T-helper 9 cell (primary cell): ENCODE data around the gene KRTAP6-1.

Experiments
- DNase-seq: peaks from one replicate; pipeline ENCODE4 v3.0.0-alpha.2; 2020
- total RNA-seq, 2 donors: gene quantifications; one replicate each; lab custom pipeline; 2026; lab: John Stamatoyannopoulos, UW

Gene KRTAP6-1, protein sequence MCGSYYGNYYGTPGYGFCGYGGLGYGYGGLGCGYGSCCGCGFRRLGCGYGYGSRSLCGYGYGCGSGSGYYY
- 0 reads per million in 2 donors for total RNA-seq

DNA sequence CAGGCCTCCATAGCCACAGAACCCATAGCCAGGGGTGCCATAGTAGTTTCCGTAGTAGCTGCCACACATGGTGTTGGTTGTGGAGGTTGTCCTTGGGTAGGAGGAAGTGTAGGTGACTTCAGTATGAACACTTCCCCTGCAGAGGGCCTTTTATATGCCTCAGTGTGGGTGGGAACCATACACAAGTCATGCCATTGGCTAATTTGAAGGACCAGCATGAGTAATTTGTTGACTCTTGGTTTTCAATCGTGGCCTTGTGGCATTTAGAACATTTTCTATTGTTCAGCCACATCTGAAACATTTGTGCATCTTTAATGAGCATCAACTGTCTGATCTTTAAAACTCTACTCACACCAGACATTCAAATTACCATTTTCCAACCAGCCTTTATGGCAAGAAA is at the start of gene KRTAP6-1:
TSS of gene KRTAP6-1 (minus strand) at position 95 of the 400 bp plus-strand sequence. CDS start at position 69, 26 bp downstream.
- no peak for DNase-seq

- DNase-seq: no peak
Measured at GRCh38 chr21:30652891-30653290, 39.2 kb upstream of the KRTAP6-1 start.

DNA sequence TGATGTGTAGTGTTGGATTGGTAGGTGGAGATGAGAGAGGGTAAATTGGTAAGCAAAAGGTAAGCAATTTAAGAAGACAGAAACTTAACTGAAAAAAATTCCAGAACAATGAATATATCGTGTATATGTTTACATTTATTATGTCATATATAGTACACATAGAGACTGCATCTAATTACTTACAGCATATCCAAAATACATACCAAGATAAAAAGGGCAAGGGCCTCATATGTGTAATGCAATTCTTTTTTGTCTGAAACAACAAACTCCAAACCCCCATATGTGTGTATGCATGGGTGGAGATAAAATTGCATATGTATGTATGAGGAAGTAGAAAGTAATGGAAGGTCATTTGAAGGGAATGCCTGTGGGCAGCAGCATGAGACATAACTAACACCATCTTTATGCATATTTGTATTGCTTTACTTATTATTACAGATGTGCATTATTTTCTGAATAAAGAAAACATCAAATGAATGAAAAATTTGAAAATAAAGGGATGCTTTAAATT is 33.2 kb upstream of the KRTAP6-1 start:
- no peak for DNase-seq

DNA sequence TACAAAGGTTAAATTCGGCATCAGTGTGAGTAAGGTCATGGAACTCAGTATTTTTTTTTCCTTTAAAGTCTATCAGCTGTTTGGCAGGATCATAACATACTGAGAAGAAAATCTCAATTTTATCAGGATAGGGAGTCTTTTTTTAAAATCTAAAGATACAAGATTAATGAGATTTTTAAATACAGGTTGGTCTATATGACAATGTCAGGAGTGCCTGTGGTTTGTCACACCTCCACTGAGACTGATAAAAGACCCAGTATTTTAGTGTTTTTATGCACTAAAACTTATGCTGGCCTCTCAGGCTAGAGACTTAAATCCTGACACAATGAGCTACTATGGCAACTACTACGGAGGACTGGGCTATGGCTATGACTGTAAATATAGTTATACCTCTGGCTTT is 28.8 kb upstream of the KRTAP6-1 start, which contains the start of gene KRTAP20-3:
TSS of gene KRTAP20-3 (plus strand) at position 301 of the 400 bp plus-strand sequence.
- DNase-seq: no peak

- DNase-seq: no peak
Measured at GRCh38 chr21:30638686-30639085, 25.0 kb upstream of the KRTAP6-1 start.

GRCh38 chr21:30634906-30635305 is 21.2 kb upstream of the KRTAP6-1 start, which contains the start of gene KRTAP20-2:
Gene KRTAP20-2, plus strand, starts transcription at chr21:30635206. Its CDS starts 58 bp downstream, at chr21:30635264.
- DNase-seq: no peak

GRCh38 chr21:30629200-30629599 is 15.5 kb upstream of the KRTAP6-1 start:
- no peak for DNase-seq

- DNase-seq: no peak
Measured at GRCh38 chr21:30628109-30628508, 14.4 kb upstream of the KRTAP6-1 start.

DNA sequence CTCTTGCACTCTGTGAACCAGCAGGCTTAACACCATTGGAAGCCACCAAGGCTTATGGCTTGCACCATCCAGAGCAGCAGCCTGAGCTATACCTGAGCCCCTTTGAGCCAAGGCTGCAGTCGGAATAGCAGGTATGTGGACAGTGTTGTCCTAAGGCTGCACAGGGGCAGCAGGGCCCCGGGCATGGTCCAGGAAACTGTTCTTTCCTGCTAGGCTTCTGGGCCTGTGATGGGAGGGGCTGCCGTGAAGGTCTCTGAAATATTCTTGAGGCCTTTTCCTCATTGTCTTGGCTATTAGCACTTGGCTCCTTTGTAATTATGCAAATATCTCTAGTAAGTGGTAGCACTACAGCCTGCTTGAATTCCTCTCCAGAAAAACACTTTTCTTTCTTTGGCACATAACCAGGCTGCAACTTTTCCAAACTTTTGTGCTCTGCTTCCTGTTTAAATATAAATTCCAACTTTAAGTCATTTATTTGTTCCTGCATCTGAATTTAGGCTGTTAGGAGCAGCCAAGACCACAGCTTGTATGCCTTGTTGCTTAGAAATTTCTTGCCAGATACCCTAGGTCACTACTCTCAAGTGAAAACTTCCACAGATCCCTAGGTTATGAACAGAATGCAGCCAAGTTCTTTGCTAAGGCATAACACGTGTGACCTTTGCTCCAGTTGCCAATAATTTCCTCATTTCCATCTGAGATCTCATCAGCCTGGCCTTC is 11.9 kb upstream of the KRTAP6-1 start:
- no peak for DNase-seq

- DNase-seq: no peak
Measured at GRCh38 chr21:30623362-30623761, 9.6 kb upstream of the KRTAP6-1 start.

DNA sequence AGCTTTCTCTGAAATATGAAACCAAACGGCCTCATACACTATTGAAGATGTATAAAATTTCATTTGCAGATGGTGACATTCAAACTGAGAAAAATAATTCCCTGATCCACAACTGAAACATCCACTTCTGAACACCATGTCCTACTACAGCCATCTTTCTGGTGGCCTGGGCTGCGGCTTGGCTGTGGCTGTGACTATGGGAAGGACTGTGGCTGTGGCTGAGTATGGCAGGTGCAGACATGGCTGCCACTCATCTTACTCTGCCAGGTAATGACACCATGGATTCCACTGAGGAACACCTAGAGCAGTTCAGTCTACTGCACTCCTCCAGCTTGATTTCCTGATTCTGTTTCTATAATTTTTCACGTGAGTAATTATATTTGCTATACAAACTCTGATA is 6.8 kb upstream of the KRTAP6-1 start, which contains the start of gene KRTAP20-4:
TSS of gene KRTAP20-4 (plus strand) at position 106 of the 400 bp plus-strand sequence.
- DNase-seq: no peak

DNA sequence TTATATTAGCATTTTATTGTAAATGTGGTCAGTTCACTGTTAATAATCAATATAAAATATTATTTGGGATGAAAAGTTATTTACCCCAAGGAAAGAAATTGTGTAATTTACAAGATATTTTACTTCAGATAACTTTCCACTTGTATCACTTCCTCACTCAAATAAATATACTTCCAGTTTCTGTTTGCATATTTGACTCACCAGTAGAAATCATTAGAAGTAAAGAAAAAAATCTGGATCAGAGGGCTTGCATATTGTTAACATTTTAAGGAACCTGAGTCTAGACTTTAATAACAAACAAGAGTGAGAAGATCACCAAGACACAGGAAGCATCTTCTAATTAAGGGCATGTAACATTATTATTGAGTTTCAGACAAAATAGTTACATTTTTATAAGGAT is 6.3 kb upstream of the KRTAP6-1 start:
- DNase-seq: no peak

GRCh38 chr21:30616125-30616524 is 2.4 kb upstream of the KRTAP6-1 start, which contains the start of gene KRTAP20-1:
Gene KRTAP20-1, plus strand, starts transcription at chr21:30616425. Its CDS starts 30 bp downstream, at chr21:30616455.
- DNase-seq: no peak

- no peak for DNase-seq
Measured at GRCh38 chr21:30615199-30615598, 1.5 kb upstream of the KRTAP6-1 start.

GRCh38 chr21:30612132-30612531 is 1.6 kb downstream of the KRTAP6-1 start:
- no peak for DNase-seq

DNA sequence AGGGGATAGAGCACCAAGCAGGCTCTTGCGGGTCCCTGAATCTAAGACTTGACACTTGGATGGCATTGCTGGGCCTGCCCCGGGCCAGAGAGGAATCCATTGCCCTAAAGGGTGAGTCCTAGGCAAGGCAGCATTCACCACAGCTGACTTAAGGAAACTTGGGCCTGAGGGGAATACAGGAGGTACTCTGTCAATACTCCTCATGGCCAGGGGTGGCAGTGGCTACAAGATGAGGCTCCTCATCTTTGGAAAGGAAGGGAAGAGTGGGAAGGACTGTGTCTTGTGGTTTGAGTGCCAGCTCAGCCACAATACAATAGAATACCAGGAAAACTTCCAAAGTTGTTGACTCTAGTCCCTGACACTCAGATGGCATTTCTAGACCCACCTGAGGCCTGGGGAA is 7.8 kb downstream of the KRTAP6-1 start:
- DNase-seq: no peak

DNA sequence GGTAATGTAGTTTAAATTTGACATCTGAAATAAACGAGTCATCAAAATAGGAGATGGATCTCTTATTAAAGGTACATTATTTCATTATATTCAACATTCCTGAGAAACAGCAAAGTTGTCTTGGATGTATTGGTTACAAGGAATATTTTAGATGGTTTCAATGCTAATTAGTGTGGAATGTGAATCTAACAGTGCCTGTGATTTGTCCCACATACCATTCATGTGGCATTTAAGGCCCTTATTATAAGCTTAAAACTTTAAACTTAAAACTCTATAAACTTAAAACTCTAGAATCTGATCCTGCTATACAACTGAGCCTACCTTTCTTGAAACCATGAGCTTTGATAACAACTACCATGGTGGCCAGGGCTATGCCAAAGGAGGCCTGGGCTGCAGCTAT is 12.9 kb downstream of the KRTAP6-1 start, which contains the start of gene KRTAP22-1:
TSS of gene KRTAP22-1 (plus strand) at position 301 of the 400 bp plus-strand sequence.
- DNase-seq: no peak

- DNase-seq: no peak
Measured at GRCh38 chr21:30598802-30599201, 14.9 kb downstream of the KRTAP6-1 start, which contains the start of gene KRTAP6-2. Gene KRTAP6-2, minus strand, starts transcription at chr21:30598902. Its CDS starts 28 bp downstream, at chr21:30598874.

DNA sequence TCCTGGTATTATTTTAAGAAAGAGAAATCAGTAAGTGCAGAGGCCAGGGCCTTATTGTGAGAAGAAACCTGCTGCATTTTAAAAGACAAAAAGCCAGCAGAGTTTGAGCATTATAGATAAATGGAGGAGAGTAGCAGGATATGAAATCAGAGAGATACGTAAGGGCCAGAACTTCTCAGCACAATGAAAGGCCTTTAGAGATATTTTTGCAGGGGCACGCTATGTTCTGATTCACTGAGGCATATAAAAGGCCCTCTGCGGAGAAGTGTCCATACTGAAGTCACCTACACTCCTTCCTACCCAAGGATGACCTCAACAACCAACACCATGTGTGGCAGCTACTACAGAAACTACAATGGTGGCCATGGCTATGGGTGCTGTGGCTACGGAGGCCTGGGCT is 21.6 kb downstream of the KRTAP6-1 start, which contains the start of gene KRTAP6-3:
TSS of gene KRTAP6-3 (plus strand) at position 301 of the 400 bp plus-strand sequence. CDS start at position 307, 6 bp downstream.
- no peak for DNase-seq

DNA sequence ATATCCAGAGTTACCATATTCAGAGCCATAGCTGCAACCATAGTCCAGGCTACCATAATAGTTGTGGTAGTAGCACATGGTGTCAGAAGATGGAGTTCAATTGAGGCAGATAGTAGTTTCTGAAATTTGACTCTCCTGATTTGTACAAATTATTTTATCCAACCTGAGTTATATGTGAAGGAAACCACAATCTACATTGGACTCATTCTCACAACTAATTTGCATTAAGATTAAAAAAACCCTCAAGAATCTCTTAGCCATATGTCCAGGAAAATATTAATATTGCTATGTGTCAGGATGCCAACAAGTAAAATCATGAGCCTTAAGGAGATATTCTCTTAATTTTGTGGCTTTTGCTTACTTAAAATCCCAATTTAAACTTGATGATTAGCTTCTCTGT is 23.4 kb downstream of the KRTAP6-1 start, which contains the start of gene KRTAP22-2:
TSS of gene KRTAP22-2 (minus strand) at position 101 of the 400 bp plus-strand sequence.
- no peak for DNase-seq

- DNase-seq: no peak
Measured at GRCh38 chr21:30582870-30583269, 30.9 kb downstream of the KRTAP6-1 start.

- no peak for DNase-seq
Measured at GRCh38 chr21:30580132-30580531, 33.6 kb downstream of the KRTAP6-1 start.

DNA sequence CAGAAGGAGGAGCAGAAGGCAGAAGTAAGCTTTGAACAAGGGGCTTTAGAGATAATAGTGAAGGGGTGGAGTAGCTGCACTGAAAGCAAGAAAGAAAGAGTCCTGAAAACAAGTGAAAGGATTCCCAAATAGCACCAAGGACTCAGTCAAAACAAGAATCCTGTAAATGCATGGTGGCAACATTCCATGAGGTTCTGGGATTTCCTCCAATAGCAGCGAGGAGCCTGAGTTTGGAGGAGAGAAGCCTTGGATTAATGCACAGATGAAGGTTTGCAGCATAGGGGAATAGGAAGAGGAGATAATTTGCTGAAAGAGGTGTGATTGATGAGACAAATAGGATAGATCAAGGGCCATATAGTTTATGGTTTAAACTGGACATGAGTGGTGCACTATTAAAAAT is 34.4 kb downstream of the KRTAP6-1 start:
- DNase-seq: no peak
